GM21717 (cell line): ENCODE results near the gene PRKD1.

ENCODE experiments used
- ATAC-seq: cut with Tn5 transposase; IDR thresholded peaks from one replicate; pipeline ENCODE4 v1.9.1; 2021; ENCODE audit warnings: mild to moderate bottlenecking, moderate library complexity; ENCODE audit not compliant: unreplicated experiment

PRKD1 gene

GRCh38 chr14:29927376-29928116 lies at the start of gene PRKD1:
TSS of gene PRKD1 (minus strand) at chr14:29927847.
- peak; percentile 43 for ATAC-seq

- no peak for ATAC-seq
Measured at GRCh38 chr14:29971101-29971500, 43.5 kb upstream of the PRKD1 start.

DNA sequence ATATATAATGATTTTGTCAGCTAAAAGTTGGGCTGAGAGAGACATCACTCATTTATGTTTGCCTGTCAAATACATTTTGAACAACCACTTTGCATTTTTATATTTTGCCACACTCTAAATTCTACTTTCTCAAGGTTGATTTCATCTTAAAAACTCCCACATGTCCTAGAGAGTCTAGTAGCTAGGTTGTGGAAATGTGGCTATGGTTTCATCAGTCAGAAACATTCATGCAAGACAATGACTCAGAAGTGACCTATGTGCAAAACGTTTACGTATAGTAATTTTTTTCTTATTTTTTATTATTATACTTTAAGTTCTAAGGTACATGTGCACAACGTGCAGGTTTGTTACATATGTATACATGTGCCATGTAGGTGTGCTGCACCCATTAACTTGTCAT lies 27.4 kb upstream of the PRKD1 start:
- ATAC-seq = no peak

GRCh38 chr14:29953501-29953900 lies 25.9 kb upstream of the PRKD1 start:
- no peak for ATAC-seq

DNA sequence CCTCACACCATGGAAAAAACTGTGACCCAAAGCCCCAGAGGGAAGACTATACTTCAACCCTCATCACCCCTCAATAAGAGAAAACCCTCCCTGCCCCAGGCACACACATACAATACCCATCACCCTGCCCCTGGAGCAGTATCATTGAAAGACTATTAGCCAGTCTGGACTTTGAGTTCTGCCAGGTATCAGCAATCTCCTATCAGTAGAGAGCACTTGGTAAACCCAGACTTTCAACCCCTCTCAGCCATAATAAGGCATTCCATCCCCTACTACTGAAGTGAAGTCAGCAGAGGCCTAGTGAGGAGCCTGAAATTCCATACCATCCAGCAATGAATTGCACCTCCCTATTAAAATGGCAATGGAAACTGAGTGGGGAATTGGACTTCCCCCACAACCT lies 16.4 kb upstream of the PRKD1 start:
- ATAC-seq = no peak

- no peak for ATAC-seq
Measured at GRCh38 chr14:29941401-29941800, 13.8 kb upstream of the PRKD1 start.

DNA sequence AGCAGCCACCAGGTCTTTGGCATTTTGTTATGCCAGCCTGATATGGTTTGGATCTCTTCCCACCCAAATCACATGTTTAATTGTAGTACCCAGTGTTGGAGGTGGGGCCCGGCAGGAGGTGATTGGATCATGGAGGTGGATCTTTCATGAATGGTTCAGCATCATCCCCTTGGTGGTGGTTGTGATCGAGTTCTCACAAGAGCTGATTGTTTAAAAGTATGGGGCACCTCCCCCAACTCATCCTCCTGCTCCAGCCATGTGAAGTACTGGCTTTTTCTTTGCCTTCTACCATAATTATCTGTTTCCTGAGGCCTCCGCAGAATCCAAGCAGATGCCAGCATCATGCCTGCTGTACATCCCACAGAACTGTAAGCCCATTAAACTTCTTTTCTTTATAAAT lies 12.8 kb upstream of the PRKD1 start:
- ATAC-seq = no peak

- ATAC-seq = no peak
Measured at GRCh38 chr14:29937116-29937515, 9.5 kb upstream of the PRKD1 start.

- ATAC-seq = no peak
Measured at GRCh38 chr14:29930283-29930682, 2.6 kb upstream of the PRKD1 start.

DNA sequence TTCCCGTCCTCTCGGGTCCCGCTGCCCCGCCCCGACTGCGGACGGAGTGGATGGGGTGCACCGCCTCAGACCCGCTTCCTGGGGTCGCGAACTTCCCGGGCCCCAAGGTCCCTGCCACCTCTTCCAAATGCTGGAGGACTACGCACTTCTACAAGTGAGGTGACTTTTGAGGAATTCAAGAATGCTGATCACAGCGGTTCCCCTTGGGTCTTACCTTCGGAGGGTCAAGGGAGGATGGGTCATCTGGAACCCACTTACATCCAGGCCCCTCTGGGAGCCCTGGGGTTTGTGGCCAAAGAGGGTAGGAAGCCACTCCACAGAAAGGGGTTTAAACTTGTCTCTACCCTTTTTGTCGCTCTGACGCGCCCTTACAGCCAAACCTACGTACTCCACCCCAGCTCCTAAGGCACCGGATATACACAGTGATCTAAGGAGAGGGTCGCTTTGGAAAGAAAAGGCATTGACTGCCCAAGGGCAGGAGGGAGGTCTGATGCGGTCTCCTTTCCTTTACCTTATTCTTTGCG lies 532 bp upstream of the PRKD1 start:
- peak; percentile 15 for ATAC-seq

DNA sequence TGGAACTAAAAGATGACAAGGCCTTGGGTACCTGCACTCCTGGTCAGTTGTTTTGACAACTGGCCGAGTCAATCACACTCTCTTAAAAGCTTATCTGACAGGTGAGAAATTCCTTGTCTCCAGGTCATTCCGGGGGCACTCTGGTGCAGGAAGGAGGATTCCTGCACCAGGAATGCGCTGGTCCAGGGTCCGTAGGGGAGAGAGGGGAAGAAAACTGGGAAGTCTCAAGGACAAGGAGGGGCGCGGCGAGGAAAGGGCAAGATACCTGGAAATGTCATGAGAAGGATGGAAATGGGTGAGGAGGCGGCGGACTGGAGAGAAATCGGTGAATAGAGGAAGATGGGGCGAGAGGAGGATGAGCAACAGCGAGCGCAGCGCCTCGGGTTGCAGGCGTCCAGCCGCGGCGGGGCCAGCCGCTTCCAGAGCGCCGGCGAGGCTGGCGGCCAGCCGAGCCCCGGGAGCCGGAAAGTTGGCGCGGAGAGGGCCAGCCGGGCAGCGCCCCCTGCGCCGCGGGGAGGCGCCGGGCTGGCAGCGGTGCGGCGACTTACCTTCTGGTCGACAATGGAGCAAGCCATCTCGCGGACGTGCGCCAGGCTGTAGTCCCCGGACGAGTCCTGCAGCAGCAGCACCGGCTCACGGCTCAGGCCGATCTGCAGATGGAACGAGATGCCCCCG lies 809 bp downstream of the PRKD1 start:
- ATAC-seq = peak; percentile 57

GRCh38 chr14:29926228-29926627 lies 1.4 kb downstream of the PRKD1 start:
- ATAC-seq = no peak

DNA sequence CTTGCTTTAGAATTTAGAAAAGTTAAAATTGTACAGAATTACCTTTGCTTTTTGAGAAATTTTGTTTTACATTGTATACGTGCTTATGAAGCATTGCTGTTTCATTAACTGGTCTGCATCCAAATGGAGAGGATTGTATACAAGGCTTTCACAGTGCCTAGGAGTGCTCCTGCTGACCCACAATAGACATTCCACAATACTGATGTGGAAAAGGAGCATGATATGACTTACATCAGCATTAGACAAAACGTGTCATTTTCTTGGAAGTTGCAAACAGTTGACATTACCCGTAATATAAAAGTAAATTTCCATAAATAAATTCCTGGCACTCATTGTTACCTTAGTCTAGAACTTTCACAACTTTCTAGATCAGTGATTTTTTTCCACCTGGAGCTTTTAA lies 1.9 kb downstream of the PRKD1 start:
- ATAC-seq = no peak

- ATAC-seq = no peak
Measured at GRCh38 chr14:29925101-29925722, 2.4 kb downstream of the PRKD1 start.

- ATAC-seq = no peak
Measured at GRCh38 chr14:29919845-29920244, 7.8 kb downstream of the PRKD1 start.

- ATAC-seq = no peak
Measured at GRCh38 chr14:29918981-29919380, 8.7 kb downstream of the PRKD1 start.

- ATAC-seq = no peak
Measured at GRCh38 chr14:29913566-29913965, 14.1 kb downstream of the PRKD1 start.

DNA sequence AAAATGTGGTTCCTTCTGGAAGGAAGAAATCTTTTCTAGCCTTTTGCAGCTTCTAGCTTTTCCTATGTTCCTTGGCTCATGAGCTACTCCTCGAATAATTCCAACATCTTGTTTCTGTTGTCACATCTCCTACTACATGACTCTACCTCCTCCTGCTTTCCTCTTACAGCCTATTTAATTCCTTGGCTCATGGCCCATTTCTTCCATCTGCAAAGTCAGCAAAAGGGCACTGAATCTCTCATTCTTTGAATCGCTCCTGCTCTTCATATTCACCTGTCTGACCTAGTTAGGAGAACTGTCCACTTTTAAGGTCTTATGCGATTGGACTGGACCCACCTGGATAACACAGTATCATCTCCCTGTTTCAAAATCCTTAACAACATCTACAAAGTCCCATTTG lies 15.8 kb downstream of the PRKD1 start:
- no peak for ATAC-seq

GRCh38 chr14:29908652-29909577 lies 18.7 kb downstream of the PRKD1 start:
- no peak for ATAC-seq

DNA sequence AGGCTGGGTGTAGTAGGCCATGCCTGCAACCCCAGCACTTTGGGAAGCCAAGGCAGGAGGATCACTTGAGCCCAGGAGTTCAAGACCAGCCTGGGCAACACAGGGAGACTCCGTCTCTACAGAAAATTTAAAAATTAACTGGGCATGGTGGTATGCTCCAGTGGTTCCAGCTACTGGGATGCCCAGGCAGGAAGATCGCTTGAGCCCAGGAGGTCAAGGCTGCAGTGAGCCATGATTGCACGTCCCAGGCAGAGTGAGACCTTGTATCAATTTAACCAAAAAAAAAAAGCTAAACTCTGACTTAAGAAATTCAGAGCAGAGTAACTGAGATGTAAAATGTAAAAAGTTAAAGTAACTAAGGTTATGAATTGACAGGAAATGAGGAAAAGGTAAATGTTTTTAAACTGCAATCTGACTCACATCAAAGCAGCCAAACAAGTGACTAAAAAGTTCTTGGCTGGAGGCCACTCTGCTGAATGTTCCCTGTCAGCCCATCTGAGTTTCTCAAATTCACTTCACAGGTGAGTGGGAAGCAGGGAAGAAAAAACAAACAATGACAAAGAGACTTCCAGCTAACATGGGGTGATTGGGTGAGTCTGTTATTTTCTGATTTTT lies 21.3 kb downstream of the PRKD1 start:
- ATAC-seq = no peak
